Measurements from ENCODE around the gene CGNL1.

DNA sequence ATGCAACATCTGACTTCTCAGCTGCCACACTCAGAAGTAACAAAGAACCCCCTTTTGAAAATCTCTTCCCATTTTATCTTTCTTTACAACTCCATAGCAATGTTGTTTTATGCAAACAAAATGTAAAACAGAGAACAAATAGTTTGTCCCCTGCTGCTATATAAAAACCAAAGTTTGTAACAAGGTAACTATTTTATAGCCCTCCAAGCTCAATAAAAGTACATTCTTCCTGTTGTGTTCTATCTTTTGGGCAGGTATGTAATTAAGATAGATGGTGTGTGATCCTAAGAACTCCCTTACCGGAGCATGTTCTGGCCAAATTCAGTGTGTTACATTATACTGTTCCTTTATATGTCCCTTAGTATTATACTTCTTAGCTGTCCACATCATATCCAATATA, 12.6 kb upstream of the CGNL1 start:
- TF ChIP-seq POLR2AphosphoS2 (conservative IDR thresholded peaks at IDR 0.05; ENCODE audit: low read length): no peak
- TF ChIP-seq, protein P1, sequence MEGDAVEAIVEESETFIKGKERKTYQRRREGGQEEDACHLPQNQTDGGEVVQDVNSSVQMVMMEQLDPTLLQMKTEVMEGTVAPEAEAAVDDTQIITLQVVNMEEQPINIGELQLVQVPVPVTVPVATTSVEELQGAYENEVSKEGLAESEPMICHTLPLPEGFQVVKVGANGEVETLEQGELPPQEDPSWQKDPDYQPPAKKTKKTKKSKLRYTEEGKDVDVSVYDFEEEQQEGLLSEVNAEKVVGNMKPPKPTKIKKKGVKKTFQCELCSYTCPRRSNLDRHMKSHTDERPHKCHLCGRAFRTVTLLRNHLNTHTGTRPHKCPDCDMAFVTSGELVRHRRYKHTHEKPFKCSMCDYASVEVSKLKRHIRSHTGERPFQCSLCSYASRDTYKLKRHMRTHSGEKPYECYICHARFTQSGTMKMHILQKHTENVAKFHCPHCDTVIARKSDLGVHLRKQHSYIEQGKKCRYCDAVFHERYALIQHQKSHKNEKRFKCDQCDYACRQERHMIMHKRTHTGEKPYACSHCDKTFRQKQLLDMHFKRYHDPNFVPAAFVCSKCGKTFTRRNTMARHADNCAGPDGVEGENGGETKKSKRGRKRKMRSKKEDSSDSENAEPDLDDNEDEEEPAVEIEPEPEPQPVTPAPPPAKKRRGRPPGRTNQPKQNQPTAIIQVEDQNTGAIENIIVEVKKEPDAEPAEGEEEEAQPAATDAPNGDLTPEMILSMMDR (IDR thresholded peaks at IDR 0.05): no peak
